Measurements from ENCODE around the gene CREB3L1. TPM values are rescaled to one million over a fixed set of nuclear protein-coding genes. Genes with fewer than 3 reads are reported as not detected.

The CREB3L1 gene
- total RNA-seq, 1 donor: 0.10 TPM

Other genes starting within 250 kb of the CREB3L1 start
- 33.2 TPM for gene PHF21A, start 156.2 kb upstream of the CREB3L1 start, total RNA-seq
- 90.6 TPM for gene DGKZ, start 69.8 kb downstream of the CREB3L1 start, total RNA-seq
- 1.5 TPM for gene MDK, start 104.0 kb downstream of the CREB3L1 start, total RNA-seq
- 1.3 TPM for gene CHRM4, start 114.1 kb downstream of the CREB3L1 start, total RNA-seq